K562 (cell line): ENCODE results near the gene ZDHHC17.

Experiments used
- EP300 ChIP-seq: IDR thresholded peaks from 2 replicates; pipeline ENCODE4 v1.6.1; 2012; ENCODE audit warnings: low read length, improper control_type of control experiment
- SMARCE1 ChIP-seq: fragments of 450-650 bp; IDR thresholded peaks from 2 replicates; pipeline ENCODE4 v1.7.1; 2016; ENCODE audit warnings: mild to moderate bottlenecking
- TGIF2 ChIP-seq: sonication (generic); formaldehyde crosslinking; IDR thresholded peaks from 2 replicates; pipeline ENCODE4 v1.8.1; 2022; ENCODE audit warnings: mild to moderate bottlenecking, missing genetic modification reagents, moderate library complexity
- ZNF431 ChIP-seq: sonication (generic); formaldehyde crosslinking; IDR thresholded peaks from 2 replicates; pipeline ENCODE4 v1.8.0; 2022; ENCODE audit warnings: mild to moderate bottlenecking, missing genetic modification reagents
- TF ChIP-seq, protein P1 (sequence below): fragments of 450-650 bp; formaldehyde crosslinking; IDR thresholded peaks from 2 replicates; pipeline ENCODE4 v1.4.0; 2020; ENCODE audit warnings: mild to moderate bottlenecking, mixed read lengths

DNA sequence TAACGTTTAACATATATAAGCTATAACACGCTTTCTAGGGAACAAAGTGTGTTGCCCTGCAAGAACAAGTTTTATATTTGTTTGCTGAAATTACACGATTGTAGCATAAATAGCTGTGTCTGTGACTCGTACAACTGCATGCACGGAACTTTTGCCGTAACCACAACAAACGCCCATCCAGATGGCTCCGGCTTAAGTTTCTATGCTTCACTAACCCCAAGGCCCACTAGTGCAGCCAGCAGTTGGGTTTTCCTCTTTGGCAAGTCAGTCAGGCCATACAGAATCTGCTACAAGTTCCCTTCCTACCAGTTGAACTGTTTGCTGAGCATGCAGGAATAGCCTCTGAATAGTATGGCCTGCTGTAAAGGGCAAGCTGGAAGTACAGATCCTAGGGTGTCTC lies 102.8 kb downstream of the ZDHHC17 start:
- no peak for TF ChIP-seq SMARCE1
- no peak for TF ChIP-seq ZNF431 (CRISPR knock-in tag)
- no peak for TF ChIP-seq EP300
- no peak for TF ChIP-seq TGIF2
- TF ChIP-seq, protein P1, sequence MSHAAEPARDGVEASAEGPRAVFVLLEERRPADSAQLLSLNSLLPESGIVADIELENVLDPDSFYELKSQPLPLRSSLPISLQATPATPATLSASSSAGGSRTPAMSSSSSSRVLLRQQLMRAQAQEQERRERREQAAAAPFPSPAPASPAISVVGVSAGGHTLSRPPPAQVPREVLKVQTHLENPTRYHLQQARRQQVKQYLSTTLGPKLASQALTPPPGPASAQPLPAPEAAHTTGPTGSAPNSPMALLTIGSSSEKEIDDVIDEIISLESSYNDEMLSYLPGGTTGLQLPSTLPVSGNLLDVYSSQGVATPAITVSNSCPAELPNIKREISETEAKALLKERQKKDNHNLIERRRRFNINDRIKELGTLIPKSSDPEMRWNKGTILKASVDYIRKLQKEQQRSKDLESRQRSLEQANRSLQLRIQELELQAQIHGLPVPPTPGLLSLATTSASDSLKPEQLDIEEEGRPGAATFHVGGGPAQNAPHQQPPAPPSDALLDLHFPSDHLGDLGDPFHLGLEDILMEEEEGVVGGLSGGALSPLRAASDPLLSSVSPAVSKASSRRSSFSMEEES = no peak
